ENCODE measurements around the gene ABCA12. TPM values are rescaled to one million over a fixed set of nuclear protein-coding genes. Genes with fewer than 3 reads are reported as not detected.

ABCA12 gene
- total and polyA plus RNA-seq, 12 donors = under 0.01 to 0.04 TPM; not detected in 10

- Histone ChIP-seq H3K9me3 (replicated peaks in 1 of 3) (no peaks in the 10 kb centered on the region), H3K36me3 (replicated peaks in 1 of 2) (no peaks in the 10 kb centered on the region), H3K27me3 (no peaks in the 10 kb centered on the region), H3K27ac (no peak overlapping the region), H3K4me3 (no peak overlapping the region), H3K4me1 (replicated peaks in 1 of 2) (no peaks in the 10 kb centered on the region)
- no peak for DNase-seq
- TF ChIP-seq POLR2A (IDR thresholded peaks at IDR 0.05) = no peak
- no peak for TF ChIP-seq CTCF (IDR thresholded peaks at IDR 0.05)
- intact Hi-C loops (cut with DNase I) = no loop called here
- WGBS, 4 donors = 62 to 71% (median 69%) methylated on average over 3 of the region's 3 CpGs
Measured at GRCh38 chr2:215110918-215111317, 27.5 kb downstream of the ABCA12 start.

- H3K4me1 ChIP-seq (replicated peaks in 1 of 2) = no peaks in the 10 kb centered on the region
- H3K9me3 ChIP-seq (replicated peaks in 1 of 3) = no peaks in the 10 kb centered on the region
- H3K36me3 ChIP-seq (replicated peaks in 1 of 2) = no peaks in the 10 kb centered on the region
- no peak for TF ChIP-seq CTCF (IDR thresholded peaks at IDR 0.05)
- TF ChIP-seq POLR2A (IDR thresholded peaks at IDR 0.05) = no peak
- no peak overlapping the region for H3K4me3 ChIP-seq
- WGBS, 4 donors = 65 to 69% (median 67%) methylated on average over 5 of the region's 5 CpGs
- H3K27ac ChIP-seq = no peak overlapping the region
- no peak for DNase-seq
- no peaks in the 10 kb centered on the region for H3K27me3 ChIP-seq
- intact Hi-C loops (cut with DNase I) = no loop called here
Measured at GRCh38 chr2:215107216-215108056, 31.0 kb downstream of the ABCA12 start.

GRCh38 chr2:215105607-215106354, 32.6 kb downstream of the ABCA12 start:
- intact Hi-C loops (cut with DNase I) = no loop called here
- H3K27me3 ChIP-seq = no peaks in the 10 kb centered on the region
- no peak overlapping the region for H3K27ac ChIP-seq
- no peak for TF ChIP-seq CTCF (IDR thresholded peaks at IDR 0.05)
- no peak for TF ChIP-seq POLR2A (IDR thresholded peaks at IDR 0.05)
- no peaks in the 10 kb centered on the region for H3K4me1 ChIP-seq (replicated peaks in 1 of 2)
- H3K9me3 ChIP-seq (replicated peaks in 1 of 3) = no peaks in the 10 kb centered on the region
- no peak overlapping the region for H3K4me3 ChIP-seq
- WGBS, 4 donors = 71 to 81% (median 77%) methylated on average over 5 of the region's 5 CpGs
- H3K36me3 ChIP-seq (replicated peaks in 1 of 2) = no peaks in the 10 kb centered on the region
- DNase-seq = no peak

- Histone ChIP-seq H3K27me3 (no peaks in the 10 kb centered on the region), H3K4me3 (no peak overlapping the region), H3K36me3 (replicated peaks in 1 of 2) (no peaks in the 10 kb centered on the region), H3K4me1 (replicated peaks in 1 of 2) (no peaks in the 10 kb centered on the region), H3K9me3 (replicated peaks in 1 of 3) (no peaks in the 10 kb centered on the region), H3K27ac (no peak overlapping the region)
- intact Hi-C loops (cut with DNase I) = no loop called here
- DNase-seq = no peak
- 56 to 71% (median 62%) methylated on average over 4 of the region's 4 CpGs for WGBS, 4 donors
- no peak for TF ChIP-seq CTCF (IDR thresholded peaks at IDR 0.05)
- TF ChIP-seq POLR2A (IDR thresholded peaks at IDR 0.05) = no peak
Measured at GRCh38 chr2:215104226-215104625, 34.2 kb downstream of the ABCA12 start.
